Caco-2 (cell line): ENCODE data around the gene KRT5. TPM values are rescaled to one million over a fixed set of nuclear protein-coding genes. Genes with fewer than 3 reads are reported as not detected.
A peak's percentile ranks its signal among the peaks of the same experiment; 100 is the strongest.

Experiments used
- BruUV-seq: library from RNA; stranded (reverse); fragments of 400-500 nt; replicated peaks from 2 replicates; lab custom pipeline; 2021; lab: Mats Ljungman, UMichigan
- CTCF ChIA-PET: fragments of 300-600 bp; sonication (Branson Sonifier 250); formaldehyde crosslinking; loops from one replicate; lab custom pipeline; 2022; ENCODE audit warnings: antibody characterized with exemption; lab: Charles Lee
- POLR2A ChIA-PET: fragments of 300-600 bp; sonication (Branson Sonifier 250); formaldehyde crosslinking; loops from one replicate; lab custom pipeline; 2022; ENCODE audit warnings: antibody characterized with exemption; lab: Charles Lee
- DNase-seq, 2 experiments: peaks; one replicate each; pipeline versions ENCODE4 v3.0.0 to v3.0.0-alpha.2; 2020 to 2022
- H3K27me3 ChIP-seq: replicated peaks from 2 replicates; pipeline ENCODE4 v1.6.0; 2011; ENCODE audit warnings: low read length; ENCODE audit not compliant: control insufficient read depth, insufficient read depth
- H3K36me3 ChIP-seq: 2 replicates; pipeline ENCODE4 v1.5.1; 2011; ENCODE audit warnings: low read length; ENCODE audit not compliant: control insufficient read depth, insufficient read depth
- H3K4me1 ChIP-seq: fragments of 250-450 bp; sonication (Bioruptor Pico); 2 replicates; pipeline ENCODE4 v1.5.1; 2020; ENCODE audit warnings: mild to moderate bottlenecking
- H3K4me3 ChIP-seq: 2 replicates; pipeline ENCODE4 v1.5.1; 2011; ENCODE audit warnings: low read depth, mild to moderate bottlenecking, control low read depth, low read length
- H3K9me3 ChIP-seq: fragments of 250-450 bp; sonication (Bioruptor Pico); 2 replicates; pipeline ENCODE4 v1.5.1; 2020; ENCODE audit warnings: mild to moderate bottlenecking, moderate library complexity
- H3K27ac Mint-ChIP-seq: one replicate; pipeline ENCODE4 v1.8.0; 2022; ENCODE audit warnings: mixed read lengths; ENCODE audit not compliant: unreplicated experiment
- H3K27me3 Mint-ChIP-seq: one replicate; pipeline ENCODE4 v1.8.0; 2022; ENCODE audit warnings: mixed read lengths; ENCODE audit not compliant: insufficient read depth, unreplicated experiment
- H3K36me3 Mint-ChIP-seq: one replicate; pipeline ENCODE4 v1.8.0; 2022; ENCODE audit warnings: mild to moderate bottlenecking, mixed read lengths; ENCODE audit not compliant: insufficient read depth, unreplicated experiment
- H3K4me1 Mint-ChIP-seq: one replicate; pipeline ENCODE4 v1.8.0; 2022; ENCODE audit warnings: low read depth, mixed read lengths; ENCODE audit not compliant: unreplicated experiment
- H3K4me3 Mint-ChIP-seq: one replicate; pipeline ENCODE4 v1.8.0; 2022; ENCODE audit warnings: mild to moderate bottlenecking, moderate library complexity, mixed read lengths; ENCODE audit not compliant: unreplicated experiment
- H3K9me3 Mint-ChIP-seq: one replicate; pipeline ENCODE4 v1.8.0; 2022; ENCODE audit warnings: mixed read lengths; ENCODE audit not compliant: unreplicated experiment
- intact Hi-C: fragments of 100-400 bp; cut with micrococcal nuclease; formaldehyde crosslinking; loops from one replicate; pipeline ENCODE4 v1.10.0; 2022; ENCODE audit not compliant: unreplicated experiment
- total RNA-seq: library from RNA; stranded (reverse); gene quantifications from 2 replicates; pipeline ENCODE4 v1.2.3, GENCODE V29; 2022
- TF ChIP-seq, protein P1 (sequence below), 2 experiments: fragments of 200-600 bp in 1 of 2; IDR thresholded peaks; 1 replicate in 1 of 2; 2 replicates in 1 of 2; pipeline versions ENCODE4 v1.5.1 to v1.8.0; 2011 to 2022; ENCODE audit warnings: antibody characterized with exemption in 1 of 2, control low read depth in 1 of 2, inconsistent platforms in 1 of 2, low read depth in 1 of 2, low read length in 1 of 2, mild to moderate bottlenecking in 1 of 2, moderate library complexity in 1 of 2; ENCODE audit not compliant: insufficient read depth in 1 of 2, severe bottlenecking in 1 of 2, unreplicated experiment in 1 of 2

KRT5 gene
- total RNA-seq, 1 experiment from 2014 or later, result 0.50 TPM

DNA sequence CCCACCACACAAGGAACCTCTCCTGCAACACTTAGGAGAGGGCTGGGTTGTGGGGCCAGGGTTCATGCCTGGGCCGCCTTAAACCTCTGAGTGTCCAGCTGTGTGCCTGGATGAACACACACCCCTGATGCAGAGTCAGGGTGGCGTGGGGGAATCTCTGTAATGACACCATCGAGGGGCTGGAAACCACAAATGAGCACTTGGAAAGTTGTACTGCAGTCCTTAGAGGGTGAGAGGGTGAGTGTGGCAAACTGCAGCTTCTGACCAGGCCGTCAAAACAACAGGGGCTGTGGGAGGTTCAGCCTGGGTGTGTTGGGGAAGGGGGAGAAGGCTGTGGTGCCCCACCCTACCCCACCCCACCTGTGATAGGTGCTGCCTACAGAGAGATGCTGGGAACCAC lies 12.4 kb upstream of the KRT5 start:
- TF ChIP-seq, protein P1, sequence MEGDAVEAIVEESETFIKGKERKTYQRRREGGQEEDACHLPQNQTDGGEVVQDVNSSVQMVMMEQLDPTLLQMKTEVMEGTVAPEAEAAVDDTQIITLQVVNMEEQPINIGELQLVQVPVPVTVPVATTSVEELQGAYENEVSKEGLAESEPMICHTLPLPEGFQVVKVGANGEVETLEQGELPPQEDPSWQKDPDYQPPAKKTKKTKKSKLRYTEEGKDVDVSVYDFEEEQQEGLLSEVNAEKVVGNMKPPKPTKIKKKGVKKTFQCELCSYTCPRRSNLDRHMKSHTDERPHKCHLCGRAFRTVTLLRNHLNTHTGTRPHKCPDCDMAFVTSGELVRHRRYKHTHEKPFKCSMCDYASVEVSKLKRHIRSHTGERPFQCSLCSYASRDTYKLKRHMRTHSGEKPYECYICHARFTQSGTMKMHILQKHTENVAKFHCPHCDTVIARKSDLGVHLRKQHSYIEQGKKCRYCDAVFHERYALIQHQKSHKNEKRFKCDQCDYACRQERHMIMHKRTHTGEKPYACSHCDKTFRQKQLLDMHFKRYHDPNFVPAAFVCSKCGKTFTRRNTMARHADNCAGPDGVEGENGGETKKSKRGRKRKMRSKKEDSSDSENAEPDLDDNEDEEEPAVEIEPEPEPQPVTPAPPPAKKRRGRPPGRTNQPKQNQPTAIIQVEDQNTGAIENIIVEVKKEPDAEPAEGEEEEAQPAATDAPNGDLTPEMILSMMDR (IDR thresholded peaks at IDR 0.05; ENCODE audit: insufficient read depth in 1 of 2, low read depth in 1 of 2, low read length in 1 of 2, severe bottlenecking in 1 of 2, unreplicated experiment in 1 of 2), result no peak
- CTCF ChIA-PET, result no interaction called here

DNA sequence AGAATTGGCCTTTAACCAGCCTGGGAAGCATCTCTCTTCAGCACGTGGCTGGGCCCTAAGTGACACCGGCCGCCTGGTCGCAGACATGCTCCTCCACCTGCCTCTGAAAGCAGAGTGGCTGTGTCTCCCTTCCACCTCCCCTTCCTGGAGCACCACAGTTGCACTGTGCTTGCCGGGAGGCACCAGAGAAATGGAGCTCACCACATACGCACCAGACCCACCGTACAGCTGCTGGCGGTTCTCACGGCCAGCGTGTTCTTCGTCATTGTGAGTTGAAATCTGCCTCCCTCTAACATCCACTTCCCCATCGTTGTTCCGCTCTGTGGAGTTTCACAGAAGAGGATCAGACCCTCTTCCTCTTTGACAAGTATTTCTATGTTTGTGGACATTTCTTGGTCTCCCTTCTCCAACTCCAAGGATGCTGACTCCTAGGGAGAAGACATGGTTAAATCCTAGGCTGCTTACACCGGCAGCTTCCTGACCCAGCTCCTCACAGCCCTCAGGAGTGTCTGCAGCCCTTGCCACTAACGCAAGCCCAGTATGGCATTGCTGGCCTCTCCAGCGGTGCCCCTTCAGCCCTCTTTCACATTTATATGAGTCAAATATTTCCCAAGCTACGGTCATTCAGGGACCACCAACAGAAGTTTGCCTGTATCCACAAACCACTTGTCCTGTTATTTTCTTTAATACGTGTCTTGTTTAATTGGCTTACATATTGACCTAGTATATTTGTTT lies 11.5 kb upstream of the KRT5 start:
- H3K27ac Mint-ChIP-seq, result peak overlapping the region; percentile 9

More for the DNA sequence above, 12.4 kb upstream of the KRT5 start:
- Histone ChIP-seq H3K4me3 (no peak overlapping the region), H3K36me3 (no peaks in the 10 kb centered on the region), H3K4me1 (no peaks in the 10 kb centered on the region), H3K9me3 (no peaks in the 10 kb centered on the region), H3K27me3 (no peaks in the 10 kb centered on the region)
- intact Hi-C loops, result no loop called here
- no peaks in the 10 kb centered on the region for H3K27me3 Mint-ChIP-seq
- no peaks in the 10 kb centered on the region for H3K9me3 Mint-ChIP-seq
- POLR2A ChIA-PET, result no interaction called here
- BruUV-seq, result no TSS peak
- no peak overlapping the region for H3K4me3 Mint-ChIP-seq
- no peaks in the 10 kb centered on the region for H3K36me3 Mint-ChIP-seq
- no peak overlapping the region for H3K27ac Mint-ChIP-seq
- DNase-seq, result no peak
- no peaks in the 10 kb centered on the region for H3K4me1 Mint-ChIP-seq

DNA sequence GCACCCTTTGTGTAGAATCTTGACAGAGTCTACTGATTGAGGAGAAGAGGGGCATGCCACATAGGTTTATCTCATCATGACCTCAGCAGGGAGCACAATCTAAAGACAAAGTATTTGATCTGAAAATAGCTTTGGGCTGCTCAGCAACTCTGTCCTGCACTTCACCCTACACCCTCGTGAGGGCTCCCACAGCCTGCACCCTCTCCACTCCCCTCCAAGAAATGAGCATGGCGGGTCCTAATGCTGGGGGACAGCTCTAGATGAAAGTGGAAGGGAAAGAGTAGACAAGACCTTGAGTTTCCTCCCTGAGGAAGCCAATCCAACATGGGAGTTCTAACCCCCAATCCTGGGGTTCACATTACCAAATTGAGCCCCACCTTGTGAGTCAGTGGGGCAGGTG lies 10.7 kb upstream of the KRT5 start:
- H3K4me3 ChIP-seq, result no peak overlapping the region
- H3K36me3 ChIP-seq, result no peaks in the 10 kb centered on the region
- Mint-ChIP-seq H3K27ac (no peak overlapping the region), H3K4me3 (no peak overlapping the region), H3K27me3 (no peaks in the 10 kb centered on the region), H3K4me1 (no peaks in the 10 kb centered on the region), H3K9me3 (no peaks in the 10 kb centered on the region), H3K36me3 (no peaks in the 10 kb centered on the region)
- no TSS peak for BruUV-seq
- intact Hi-C loops, result no loop called here
- no peak for DNase-seq
- ChIA-PET POLR2A (no interaction called here), CTCF (interaction anchor here (0.6 kb wide), 1 partner anchor 333 kb away, joined by 3 read pairs; no protein-coding TSS in a partner anchor)
- no peaks in the 10 kb centered on the region for H3K27me3 ChIP-seq
- no peaks in the 10 kb centered on the region for H3K4me1 ChIP-seq
- TF ChIP-seq, protein P1 (IDR thresholded peaks at IDR 0.05; ENCODE audit: insufficient read depth in 1 of 2, low read depth in 1 of 2, low read length in 1 of 2, severe bottlenecking in 1 of 2, unreplicated experiment in 1 of 2), result no peak
- H3K9me3 ChIP-seq, result no peaks in the 10 kb centered on the region

More for the DNA sequence above, 11.5 kb upstream of the KRT5 start:
- POLR2A ChIA-PET, result no interaction called here
- DNase-seq, result no peak
- intact Hi-C loops, result no loop called here
- no peaks in the 10 kb centered on the region for H3K4me1 Mint-ChIP-seq
- no peak overlapping the region for H3K4me3 ChIP-seq
- H3K4me3 Mint-ChIP-seq, result no peak overlapping the region
- no TSS peak for BruUV-seq
- H3K27me3 ChIP-seq, result no peaks in the 10 kb centered on the region
- TF ChIP-seq, protein P1 (IDR thresholded peaks at IDR 0.05; ENCODE audit: insufficient read depth in 1 of 2, low read depth in 1 of 2, low read length in 1 of 2, severe bottlenecking in 1 of 2, unreplicated experiment in 1 of 2), result no peak
- H3K36me3 Mint-ChIP-seq, result no peaks in the 10 kb centered on the region
- CTCF ChIA-PET, result no interaction called here
- no peaks in the 10 kb centered on the region for H3K9me3 ChIP-seq
- no peaks in the 10 kb centered on the region for H3K36me3 ChIP-seq
- no peaks in the 10 kb centered on the region for H3K9me3 Mint-ChIP-seq
- H3K4me1 ChIP-seq, result no peaks in the 10 kb centered on the region
- H3K27me3 Mint-ChIP-seq, result no peaks in the 10 kb centered on the region
